GM12873 (cell line): ENCODE results near the gene SLC18B1.

Experiments
- TF ChIP-seq, protein P1 (sequence below): IDR thresholded peaks from 2 replicates; pipeline ENCODE4 v1.5.1; 2012; ENCODE audit warnings: low read depth, mild to moderate bottlenecking, moderate library complexity, low read length, control low read depth; ENCODE audit not compliant: insufficient read depth; ENCODE audit errors: missing control alignments

SLC18B1 gene

GRCh38 chr6:132795461-132795860 lies 3.0 kb downstream of the SLC18B1 start:
- TF ChIP-seq, protein P1, sequence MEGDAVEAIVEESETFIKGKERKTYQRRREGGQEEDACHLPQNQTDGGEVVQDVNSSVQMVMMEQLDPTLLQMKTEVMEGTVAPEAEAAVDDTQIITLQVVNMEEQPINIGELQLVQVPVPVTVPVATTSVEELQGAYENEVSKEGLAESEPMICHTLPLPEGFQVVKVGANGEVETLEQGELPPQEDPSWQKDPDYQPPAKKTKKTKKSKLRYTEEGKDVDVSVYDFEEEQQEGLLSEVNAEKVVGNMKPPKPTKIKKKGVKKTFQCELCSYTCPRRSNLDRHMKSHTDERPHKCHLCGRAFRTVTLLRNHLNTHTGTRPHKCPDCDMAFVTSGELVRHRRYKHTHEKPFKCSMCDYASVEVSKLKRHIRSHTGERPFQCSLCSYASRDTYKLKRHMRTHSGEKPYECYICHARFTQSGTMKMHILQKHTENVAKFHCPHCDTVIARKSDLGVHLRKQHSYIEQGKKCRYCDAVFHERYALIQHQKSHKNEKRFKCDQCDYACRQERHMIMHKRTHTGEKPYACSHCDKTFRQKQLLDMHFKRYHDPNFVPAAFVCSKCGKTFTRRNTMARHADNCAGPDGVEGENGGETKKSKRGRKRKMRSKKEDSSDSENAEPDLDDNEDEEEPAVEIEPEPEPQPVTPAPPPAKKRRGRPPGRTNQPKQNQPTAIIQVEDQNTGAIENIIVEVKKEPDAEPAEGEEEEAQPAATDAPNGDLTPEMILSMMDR: no peak

DNA sequence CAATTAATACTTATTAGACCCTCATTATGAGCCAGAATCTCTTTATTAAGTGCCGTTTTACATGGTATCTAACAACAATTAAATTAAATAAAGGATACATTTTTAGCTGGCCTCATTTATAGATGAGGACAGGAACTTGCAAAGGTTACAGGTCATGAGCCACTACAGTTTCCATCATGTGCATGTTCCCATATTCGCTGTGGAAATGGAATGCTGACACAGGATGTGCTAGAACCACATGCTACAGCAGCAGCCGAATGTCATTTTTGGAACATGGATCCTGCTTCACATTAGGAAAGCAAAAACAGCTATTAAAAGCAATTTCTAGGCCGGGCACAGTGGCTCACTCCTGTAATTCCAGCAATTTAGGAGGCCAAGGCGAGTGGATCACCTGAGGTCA lies 5.9 kb downstream of the SLC18B1 start:
- TF ChIP-seq, protein P1: no peak

DNA sequence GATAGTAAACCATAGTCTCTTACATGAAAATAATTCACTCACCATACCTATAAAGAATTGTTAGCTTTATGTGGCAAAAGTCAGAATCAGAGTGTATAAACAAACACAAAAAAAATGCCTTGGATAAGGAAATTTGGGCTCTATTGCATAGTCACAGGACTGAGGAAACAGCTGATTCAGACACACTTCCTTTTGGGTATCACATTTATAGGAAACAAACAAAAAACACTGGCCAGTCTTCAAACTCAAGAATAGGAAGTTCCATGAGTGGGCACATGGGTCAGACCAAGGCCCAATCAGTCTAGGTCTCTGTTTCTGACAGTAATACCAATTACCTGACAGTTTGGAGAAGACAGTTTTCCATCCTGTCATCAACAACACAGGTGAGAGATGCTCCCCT lies 8.0 kb downstream of the SLC18B1 start:
- TF ChIP-seq, protein P1: no peak

GRCh38 chr6:132789396-132789776 lies 9.1 kb downstream of the SLC18B1 start:
- TF ChIP-seq, protein P1: no peak

GRCh38 chr6:132788658-132789395 lies 9.6 kb downstream of the SLC18B1 start:
- TF ChIP-seq, protein P1: no peak

DNA sequence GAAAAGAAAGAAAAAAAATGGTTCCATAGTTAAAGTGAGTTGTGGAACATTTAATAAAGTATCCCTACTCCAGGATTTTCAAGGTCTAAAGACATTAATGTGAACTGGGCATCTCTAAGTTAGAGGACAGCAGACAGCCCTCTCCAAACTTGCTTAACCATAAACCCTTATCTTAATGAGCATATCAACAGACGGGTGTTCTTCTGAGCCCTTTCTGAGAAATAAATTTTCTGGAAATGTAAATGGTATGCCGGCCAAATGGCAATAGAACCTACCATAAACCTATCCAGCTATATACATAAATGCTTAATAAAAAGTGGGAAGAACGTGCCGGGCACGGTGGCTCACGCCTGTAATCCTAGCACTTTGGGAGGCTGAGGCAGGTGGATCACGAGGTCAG lies 12.5 kb downstream of the SLC18B1 start:
- TF ChIP-seq, protein P1: no peak

DNA sequence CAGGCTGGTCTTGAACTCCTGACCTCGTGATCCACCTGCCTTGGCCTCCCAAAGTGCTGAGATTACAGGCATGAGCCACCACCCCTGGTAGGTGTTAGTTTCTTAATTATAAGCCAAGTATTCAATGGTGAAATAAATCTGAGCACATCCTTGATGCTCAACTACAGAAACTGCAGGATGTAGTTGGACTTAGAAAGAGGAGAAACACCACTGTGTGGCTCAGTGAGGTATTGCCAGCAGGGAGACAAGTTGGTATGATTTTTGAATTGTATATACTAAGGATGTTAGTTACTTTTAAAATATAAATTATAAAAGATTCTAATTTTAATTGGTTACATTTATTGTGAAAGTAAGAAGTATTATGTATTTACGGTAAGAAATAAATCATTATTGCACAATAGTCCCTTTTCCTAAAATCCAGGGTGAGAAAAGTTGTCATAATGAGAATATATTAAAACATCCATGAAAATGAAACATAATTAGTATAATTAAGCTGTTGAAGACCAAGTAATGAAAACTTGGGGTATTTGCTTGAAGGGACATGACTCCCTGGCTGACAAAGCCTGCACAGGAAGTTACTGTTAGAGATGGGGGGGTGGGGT lies 17.6 kb downstream of the SLC18B1 start:
- TF ChIP-seq, protein P1: peak; percentile 39
